Measurements from ENCODE around the gene POLE.

DNA sequence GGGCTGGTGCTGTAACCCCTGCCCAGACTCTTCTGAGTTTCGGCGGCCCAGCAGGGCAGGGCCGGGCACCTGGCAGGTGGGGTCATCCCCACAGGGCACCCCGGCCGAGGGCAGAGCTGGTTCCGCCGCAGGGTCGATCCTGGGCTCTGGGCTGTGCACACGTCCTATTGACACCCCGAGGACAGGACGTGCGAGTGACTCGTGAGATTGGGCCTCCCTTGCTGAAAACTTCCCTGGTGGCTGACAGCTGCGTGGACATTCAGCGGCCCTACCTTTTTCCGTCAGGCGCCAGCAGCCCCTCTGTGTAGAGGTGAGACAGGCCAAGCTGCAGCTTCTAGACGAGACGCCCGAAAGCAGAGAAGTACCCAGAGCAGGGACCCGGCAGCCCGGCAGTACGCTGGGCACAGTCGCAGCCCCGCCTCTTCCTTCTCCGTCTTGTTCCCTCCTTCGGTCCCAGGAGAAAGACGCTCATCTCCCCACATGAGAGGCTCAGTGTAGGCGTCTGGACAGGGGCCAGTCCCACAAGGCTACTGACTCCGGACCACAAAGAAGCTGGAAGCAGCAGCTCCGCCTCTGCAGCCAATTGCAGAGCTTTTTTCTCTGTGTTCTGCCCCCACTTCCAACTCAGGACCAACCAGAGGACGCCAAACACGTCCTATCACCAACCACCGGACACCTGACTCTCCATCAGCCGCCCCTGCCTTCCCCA is 76.9 kb downstream of the POLE start, which contains the start of gene LRCOL1:
- TF ChIP-seq, protein P1, sequence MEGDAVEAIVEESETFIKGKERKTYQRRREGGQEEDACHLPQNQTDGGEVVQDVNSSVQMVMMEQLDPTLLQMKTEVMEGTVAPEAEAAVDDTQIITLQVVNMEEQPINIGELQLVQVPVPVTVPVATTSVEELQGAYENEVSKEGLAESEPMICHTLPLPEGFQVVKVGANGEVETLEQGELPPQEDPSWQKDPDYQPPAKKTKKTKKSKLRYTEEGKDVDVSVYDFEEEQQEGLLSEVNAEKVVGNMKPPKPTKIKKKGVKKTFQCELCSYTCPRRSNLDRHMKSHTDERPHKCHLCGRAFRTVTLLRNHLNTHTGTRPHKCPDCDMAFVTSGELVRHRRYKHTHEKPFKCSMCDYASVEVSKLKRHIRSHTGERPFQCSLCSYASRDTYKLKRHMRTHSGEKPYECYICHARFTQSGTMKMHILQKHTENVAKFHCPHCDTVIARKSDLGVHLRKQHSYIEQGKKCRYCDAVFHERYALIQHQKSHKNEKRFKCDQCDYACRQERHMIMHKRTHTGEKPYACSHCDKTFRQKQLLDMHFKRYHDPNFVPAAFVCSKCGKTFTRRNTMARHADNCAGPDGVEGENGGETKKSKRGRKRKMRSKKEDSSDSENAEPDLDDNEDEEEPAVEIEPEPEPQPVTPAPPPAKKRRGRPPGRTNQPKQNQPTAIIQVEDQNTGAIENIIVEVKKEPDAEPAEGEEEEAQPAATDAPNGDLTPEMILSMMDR (IDR thresholded peaks at IDR 0.05): no peak
- no peak for TF ChIP-seq POLR2A (IDR thresholded peaks at IDR 0.05)

Measured in lower leg skin (tissue), 3 donors.